ENCODE measurements around the gene POMZP3.
"Not testable (repeated sequence)": the region's sequence is repeated elsewhere in the genome, so short reads cannot be mapped to it uniquely, and the experiment has no call there.

Gene POMZP3

GRCh38 chr7:76626989-76627642 is at the start of gene POMZP3:
Gene POMZP3 (minus strand): TSS chr7:76627279. CDS start chr7:76626064, 1,215 bp downstream.
- peak; percentile 60 for DNase-seq (ENCODE audit: low spot score)

GRCh38 chr7:76675783-76676182 is 48.7 kb upstream of the POMZP3 start:
- DNase-seq (ENCODE audit: low spot score) = not testable (repeated sequence)

- DNase-seq (ENCODE audit: low spot score) = not testable (repeated sequence)
These were observed 46.3 kb upstream of the POMZP3 start for GRCh38 chr7:76673346-76673745.

GRCh38 chr7:76659212-76659611 is 32.1 kb upstream of the POMZP3 start:
- not testable (repeated sequence) for DNase-seq (ENCODE audit: low spot score)

GRCh38 chr7:76656425-76656824 is 29.3 kb upstream of the POMZP3 start:
- not testable (repeated sequence) for DNase-seq (ENCODE audit: low spot score)

GRCh38 chr7:76642620-76643019 is 15.5 kb upstream of the POMZP3 start:
- not testable (repeated sequence) for DNase-seq (ENCODE audit: low spot score)

GRCh38 chr7:76637061-76637691 is 10.1 kb upstream of the POMZP3 start:
- not testable (repeated sequence) for DNase-seq (ENCODE audit: low spot score)

GRCh38 chr7:76626581-76626980 is 498 bp downstream of the POMZP3 start:
- DNase-seq (ENCODE audit: low spot score) = peak; percentile 6

- DNase-seq (ENCODE audit: low spot score) = not testable (repeated sequence)
These were observed 7.5 kb downstream of the POMZP3 start for GRCh38 chr7:76619439-76620190.

GRCh38 chr7:76613783-76614182 is 13.3 kb downstream of the POMZP3 start:
- not testable (repeated sequence) for DNase-seq (ENCODE audit: low spot score)

GRCh38 chr7:76612232-76612631 is 14.8 kb downstream of the POMZP3 start:
- not testable (repeated sequence) for DNase-seq (ENCODE audit: low spot score)

- DNase-seq (ENCODE audit: low spot score) = not testable (repeated sequence)
These were observed 17.2 kb downstream of the POMZP3 start for GRCh38 chr7:76609864-76610263.

- not testable (repeated sequence) for DNase-seq (ENCODE audit: low spot score)
These were observed 18.6 kb downstream of the POMZP3 start for GRCh38 chr7:76608469-76608868.

GRCh38 chr7:76606027-76606426 is 21.1 kb downstream of the POMZP3 start:
- not testable (repeated sequence) for DNase-seq (ENCODE audit: low spot score)

GRCh38 chr7:76600650-76601049 is 26.4 kb downstream of the POMZP3 start:
- DNase-seq (ENCODE audit: low spot score) = not testable (repeated sequence)

GRCh38 chr7:76600116-76600482 is 27.0 kb downstream of the POMZP3 start:
- DNase-seq (ENCODE audit: low spot score) = not testable (repeated sequence)

GRCh38 chr7:76598590-76599264 is 28.4 kb downstream of the POMZP3 start:
- not testable (repeated sequence) for DNase-seq (ENCODE audit: low spot score)

- DNase-seq (ENCODE audit: low spot score) = not testable (repeated sequence)
These were observed 29.8 kb downstream of the POMZP3 start for GRCh38 chr7:76597288-76597687.

- DNase-seq (ENCODE audit: low spot score) = not testable (repeated sequence)
These were observed 34.4 kb downstream of the POMZP3 start for GRCh38 chr7:76592694-76593093.

- peak; percentile 12 for DNase-seq (ENCODE audit: low spot score)
These were observed 35.3 kb downstream of the POMZP3 start for GRCh38 chr7:76591602-76592304.

GRCh38 chr7:76591033-76591432 is 36.0 kb downstream of the POMZP3 start:
- DNase-seq (ENCODE audit: low spot score) = not testable (repeated sequence)

GRCh38 chr7:76588586-76588985 is 38.5 kb downstream of the POMZP3 start:
- DNase-seq (ENCODE audit: low spot score) = not testable (repeated sequence)
